GM19043 (cell line): Measurements from ENCODE around the gene CHST13.

Experiments
- ATAC-seq: cut with Tn5 transposase; IDR thresholded peaks from one replicate; pipeline ENCODE4 v1.9.1; 2021; ENCODE audit warnings: low read depth; ENCODE audit not compliant: unreplicated experiment

Gene CHST13

GRCh38 chr3:126552688-126553283 is 28.8 kb downstream of the CHST13 start:
- no peak for ATAC-seq

DNA sequence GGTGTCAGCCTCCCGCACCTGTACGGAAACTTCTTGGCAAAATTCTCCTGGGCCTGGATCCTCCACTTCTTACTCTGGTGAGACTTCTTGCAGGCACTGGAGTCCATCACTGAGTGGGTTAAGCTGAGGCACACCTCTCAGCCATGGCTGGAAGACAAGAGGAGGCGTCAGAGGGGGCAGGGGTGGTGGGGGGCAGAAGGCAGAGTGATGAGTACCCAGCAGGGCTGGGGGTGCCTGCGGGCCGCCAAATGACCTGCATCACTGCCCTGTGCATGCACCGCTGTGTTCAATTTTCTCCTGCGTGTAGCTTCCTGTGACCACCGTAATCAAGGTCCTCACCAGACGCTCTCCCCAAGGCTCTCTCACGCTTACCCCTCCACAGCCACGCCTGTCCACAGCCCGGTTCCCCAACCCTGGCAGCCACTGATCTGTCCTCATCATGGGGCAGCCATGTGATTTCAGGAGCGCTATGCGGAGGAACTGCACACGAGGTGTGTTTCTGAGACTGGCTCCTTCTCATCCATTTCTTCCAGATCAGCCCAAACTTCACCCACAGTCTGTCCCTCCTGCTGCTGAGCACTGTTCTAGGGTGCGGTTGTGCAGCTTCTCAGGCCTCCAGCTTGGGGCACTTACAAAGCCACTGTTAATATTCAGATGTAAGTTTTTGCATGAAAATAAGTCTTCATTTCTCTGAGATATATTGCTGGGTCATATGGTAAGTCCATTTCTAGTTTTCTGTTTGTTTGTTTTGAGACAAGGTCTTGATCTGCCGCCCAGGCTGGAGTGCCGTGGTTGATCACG is 29.5 kb downstream of the CHST13 start:
- no peak for ATAC-seq

- ATAC-seq = no peak
Measured at GRCh38 chr3:126554560-126555525, 30.9 kb downstream of the CHST13 start.

DNA sequence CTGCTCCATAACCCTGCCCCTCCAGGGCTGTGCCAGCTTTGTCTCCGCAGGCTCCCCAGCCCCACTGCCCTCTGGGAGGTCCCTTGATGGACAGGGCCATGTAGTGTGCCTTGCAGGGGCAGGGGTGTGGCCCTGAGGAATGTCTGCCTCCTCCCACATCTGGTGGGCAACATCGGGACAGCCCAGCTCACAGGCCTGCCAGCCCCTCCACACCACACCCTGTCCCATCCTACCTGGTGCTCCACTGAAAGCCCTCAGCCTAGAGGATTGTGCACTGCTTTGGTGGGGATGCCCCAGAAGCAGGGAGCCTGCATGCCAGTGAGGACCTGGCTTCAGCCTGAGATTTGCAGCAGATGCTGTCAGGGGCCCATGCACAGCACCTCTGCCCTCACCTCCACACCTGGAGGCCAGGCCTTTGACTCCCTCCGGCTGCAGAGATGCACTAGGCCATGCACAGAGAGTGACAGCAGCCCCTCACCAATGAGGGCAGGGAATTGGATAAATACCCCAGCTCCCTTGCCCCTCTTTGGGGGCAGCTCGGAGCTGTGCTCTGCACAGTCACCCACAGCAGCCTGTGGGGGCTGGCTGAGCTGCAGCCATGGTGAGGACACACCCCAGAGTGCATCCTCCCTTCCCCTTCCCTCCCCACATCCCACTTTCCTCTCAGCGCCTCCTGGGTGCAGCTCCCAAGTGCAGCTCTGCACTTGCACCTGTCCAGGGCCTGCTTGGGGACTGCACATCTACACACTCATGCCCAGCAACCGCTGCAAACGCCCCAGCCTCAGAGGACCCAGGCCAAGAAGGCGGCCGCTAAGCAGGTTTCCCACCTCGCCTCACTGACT is 32.1 kb downstream of the CHST13 start:
- ATAC-seq = no peak

DNA sequence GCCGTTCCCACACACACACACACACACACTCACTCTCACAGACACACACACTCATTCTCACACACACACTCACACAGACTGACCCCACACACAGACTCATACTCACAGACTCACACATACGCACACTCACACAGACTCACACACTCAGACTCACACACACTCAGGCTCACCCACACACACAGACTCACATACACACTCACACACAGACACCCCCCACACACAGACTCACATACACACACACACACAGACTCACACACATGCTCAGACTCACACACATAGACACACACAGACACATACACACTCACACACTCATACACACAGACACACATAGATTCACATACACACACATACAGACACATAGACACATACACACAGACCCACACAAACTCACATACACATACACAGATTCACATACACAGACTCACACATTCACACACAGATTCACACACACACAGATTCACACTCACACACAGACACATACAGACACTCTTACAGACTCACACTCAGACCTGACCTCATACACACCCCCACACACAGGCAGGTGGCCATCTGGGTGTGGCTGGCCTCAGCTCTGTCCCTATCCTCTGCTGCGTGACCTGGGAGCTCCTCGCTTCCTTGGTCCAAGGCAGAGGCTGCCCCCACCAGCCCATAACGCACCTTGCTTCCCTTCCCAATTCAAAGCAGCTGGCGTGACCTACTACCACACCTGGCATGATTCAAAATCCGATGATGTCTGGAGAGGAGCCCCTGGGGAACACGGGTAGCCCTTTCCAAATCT is 32.9 kb downstream of the CHST13 start:
- ATAC-seq = no peak

DNA sequence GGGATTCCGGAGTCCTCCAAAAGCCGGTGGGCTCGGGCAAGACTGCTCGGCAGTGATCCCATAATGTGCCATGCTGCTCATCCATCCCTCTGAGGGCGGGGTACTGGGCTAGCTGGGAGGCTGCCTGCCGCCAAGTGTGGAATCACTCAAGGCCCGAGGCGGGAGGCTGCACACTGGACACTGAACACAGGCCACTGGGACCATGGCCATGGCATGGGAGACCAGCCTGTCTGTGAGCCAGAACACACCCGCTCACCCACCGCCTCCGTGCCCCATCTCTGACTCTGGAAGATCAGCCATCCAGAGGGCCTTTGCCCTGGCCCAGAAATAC is 33.4 kb downstream of the CHST13 start:
- no peak for ATAC-seq

- ATAC-seq = no peak
Measured at GRCh38 chr3:126557761-126558160, 33.8 kb downstream of the CHST13 start.

DNA sequence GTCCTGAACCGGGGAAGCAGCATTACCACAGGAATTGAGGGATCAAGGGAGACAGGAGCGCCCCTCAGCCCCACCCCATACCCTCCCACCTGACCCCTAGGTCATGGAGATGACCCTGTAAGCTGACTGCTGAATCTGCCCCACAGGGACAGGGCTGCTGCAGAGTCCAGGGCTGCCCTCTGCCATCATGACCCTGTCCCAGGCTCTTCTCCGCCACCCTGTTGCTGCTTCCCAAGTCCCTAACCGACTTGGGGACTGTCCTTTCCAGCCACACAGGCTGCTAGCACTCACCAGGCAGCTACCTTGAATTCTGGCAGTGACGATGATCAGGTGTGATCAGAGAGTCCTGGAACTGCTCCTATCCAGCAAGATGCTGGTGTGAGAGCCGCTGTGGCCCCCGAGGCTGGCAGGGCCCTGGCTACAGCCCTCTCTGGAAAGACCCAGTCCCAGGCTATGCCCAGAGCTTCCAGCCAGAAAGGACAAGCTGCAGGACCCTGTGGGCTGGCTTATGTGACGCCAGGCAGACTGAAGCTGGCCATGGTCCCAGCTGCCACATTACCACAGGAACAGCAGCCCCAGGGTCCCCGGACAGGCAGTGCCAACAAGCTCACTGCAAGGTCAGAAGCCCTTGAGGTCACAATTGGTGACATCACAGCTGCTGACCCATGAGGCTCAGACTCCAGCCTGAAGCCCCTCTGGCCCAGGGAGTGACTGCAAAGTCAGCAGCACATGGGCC is 34.5 kb downstream of the CHST13 start, which contains the start of gene C3orf22:
C3orf22 (minus strand) TSS at position 597 of the 736 bp plus-strand sequence. CDS start 5,542 bp downstream, outside the sequence.
- no peak for ATAC-seq

GRCh38 chr3:126562737-126563276 is 38.9 kb downstream of the CHST13 start:
- no peak for ATAC-seq

DNA sequence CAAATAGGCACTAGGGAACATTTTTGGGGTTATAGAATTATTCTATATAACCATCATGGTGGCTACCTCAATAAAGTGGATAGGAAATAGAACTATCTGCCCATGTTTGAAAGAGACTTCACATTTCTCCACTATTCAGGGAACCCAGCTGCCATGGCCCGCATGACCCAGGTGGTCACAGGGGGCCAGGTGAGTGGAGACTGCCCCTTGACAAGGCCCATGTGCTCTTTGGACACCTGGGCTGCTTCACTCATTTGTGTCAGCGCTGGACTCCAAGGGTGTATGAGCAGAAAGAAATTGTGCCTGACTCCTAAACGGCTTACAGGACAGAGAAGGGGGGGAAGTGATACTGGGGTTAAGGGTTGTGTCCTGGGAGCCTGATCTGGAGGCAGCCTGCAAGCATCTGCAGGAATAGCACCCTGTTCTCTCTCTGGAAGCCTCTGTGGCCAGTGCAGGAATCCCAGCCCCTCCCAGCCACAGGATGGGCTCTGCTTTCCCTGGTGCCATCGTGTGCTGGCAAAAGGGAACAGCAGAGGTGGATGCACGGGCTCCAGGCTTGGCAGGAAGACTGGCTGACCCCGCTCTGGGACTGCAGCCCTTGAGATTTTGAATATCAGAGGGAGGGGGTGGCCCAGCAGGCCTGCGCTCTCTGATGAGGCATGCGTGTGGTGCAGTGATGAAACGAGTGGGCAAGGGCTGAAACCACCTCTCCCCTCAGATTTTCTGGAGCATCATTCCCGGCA is 43.9 kb downstream of the CHST13 start:
- no peak for ATAC-seq

DNA sequence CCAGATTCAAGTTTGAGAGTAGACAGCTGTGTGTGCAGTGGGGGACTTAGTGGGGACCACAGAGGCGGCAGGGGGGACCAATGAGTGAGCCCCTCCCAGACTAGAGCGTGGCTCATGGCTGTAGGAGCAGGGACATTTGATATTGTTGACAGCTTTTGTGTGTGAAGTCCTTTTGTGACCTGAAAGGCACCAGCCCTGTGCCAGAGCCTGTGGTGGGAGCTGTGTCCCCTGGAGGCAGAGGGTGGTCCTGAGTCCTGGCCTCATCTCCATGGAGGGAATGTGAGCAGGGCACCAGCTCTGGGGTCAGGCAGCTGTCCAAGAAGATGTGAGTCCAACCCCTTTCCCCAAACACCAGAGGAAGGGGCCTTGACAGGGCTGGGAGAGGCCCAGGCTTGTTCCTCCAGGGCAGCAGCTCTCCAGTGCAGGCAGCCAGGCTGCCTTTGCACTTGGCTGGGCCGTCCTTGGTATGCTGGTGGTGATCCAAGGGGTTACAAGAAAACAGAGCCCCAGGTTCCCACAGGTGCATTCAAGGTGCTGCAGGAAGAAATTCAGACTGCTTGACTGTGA is 44.9 kb downstream of the CHST13 start:
- ATAC-seq = no peak

DNA sequence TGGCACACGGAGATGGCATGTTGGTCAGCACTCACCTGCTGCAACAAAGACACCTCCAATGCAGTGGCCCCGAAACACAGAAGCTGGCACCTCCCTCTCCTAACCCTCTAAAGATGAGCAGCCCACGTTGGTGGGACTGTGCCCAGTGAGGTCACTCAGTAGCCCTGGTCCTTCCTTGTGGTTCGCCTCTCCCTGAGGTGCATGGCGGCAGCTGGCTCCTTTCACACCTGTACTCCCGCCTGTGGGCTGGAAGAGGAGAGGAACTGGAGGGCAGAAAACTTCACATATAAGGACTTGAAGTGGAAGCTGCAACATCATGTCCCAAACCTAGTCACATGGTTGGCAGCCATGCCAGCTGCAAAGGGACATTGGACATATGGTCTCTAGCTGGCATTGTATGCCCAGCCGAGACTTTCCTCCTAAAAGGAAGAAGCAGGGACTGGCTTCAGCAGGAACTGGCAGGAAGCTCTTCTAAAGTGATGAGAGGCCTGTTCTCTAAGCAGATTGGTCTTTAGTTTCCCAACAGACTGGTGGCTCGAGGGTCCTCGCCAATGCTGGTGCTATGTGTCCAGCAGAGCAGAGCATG is 45.5 kb downstream of the CHST13 start:
- ATAC-seq = no peak

DNA sequence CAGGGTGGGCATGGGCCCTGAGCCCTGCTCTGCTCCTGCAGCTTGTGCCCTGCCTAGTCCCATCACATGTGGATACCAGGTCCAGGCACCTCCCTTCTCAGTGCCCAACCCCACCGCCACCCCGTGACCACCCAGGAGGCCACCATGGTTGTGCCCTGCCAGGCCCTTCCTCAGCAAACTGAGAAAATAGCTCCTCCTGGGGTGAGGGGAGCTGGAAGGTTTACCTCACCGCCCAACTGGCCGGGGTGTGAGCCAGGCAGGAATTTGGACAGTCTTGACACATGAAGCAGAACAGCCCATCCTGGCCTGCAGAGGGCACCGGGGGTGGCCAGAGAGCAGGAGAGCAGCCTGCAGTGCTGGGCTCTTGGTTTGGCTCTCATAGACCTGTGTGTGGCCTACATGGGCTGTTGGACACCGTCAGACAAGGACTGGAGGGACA is 46.2 kb downstream of the CHST13 start:
- no peak for ATAC-seq

DNA sequence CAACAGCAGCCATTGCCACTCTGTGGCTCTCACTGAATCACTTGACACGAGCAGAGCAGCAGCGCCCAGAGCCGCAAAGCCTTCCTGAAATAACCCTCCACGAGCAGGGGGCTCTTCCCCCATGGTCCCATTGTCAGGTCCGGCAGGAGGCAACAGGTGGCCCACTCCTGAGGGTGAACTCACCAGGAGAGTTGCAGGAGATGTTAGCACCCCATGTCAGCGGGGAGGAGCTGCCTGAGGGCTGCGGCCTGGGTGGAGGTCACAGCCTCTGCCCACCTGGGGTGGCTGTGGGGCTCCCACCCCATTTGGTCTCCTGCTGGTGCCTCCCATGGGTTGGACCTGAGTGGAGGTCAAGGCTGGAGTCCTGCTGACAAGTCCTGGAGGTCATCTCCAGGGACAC is 47.1 kb downstream of the CHST13 start:
- no peak for ATAC-seq

GRCh38 chr3:126573492-126574117 is 49.6 kb downstream of the CHST13 start:
- no peak for ATAC-seq

DNA sequence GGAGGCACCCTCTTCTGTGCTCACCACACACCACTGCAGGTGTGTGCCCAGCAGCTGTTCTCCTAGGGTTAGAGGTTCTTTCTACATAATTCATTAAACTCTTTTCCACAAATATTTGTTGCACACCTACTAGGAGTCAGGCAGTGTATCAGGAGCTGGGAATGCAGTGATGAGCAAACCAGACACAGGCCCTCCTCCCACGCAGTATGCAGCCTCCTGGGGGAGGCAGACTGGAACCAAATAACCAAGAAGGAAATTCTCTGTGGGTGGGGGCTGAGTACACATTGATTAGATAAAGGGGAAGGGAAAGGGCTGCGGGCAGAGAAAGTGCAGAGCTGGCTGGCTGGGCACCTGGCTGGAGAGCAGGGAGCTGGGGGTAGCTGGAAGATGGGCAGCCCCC is 53.3 kb downstream of the CHST13 start:
- no peak for ATAC-seq

- no peak for ATAC-seq
Measured at GRCh38 chr3:126578702-126579101, 54.7 kb downstream of the CHST13 start.
